Breast epithelium (tissue), 4 donors: Measurements from ENCODE around the gene KANK2. TPM values are rescaled to one million over a fixed set of nuclear protein-coding genes. Genes with fewer than 3 reads are reported as not detected.

Source experiments
- DNase-seq, 2 donors: peaks; one replicate each; pipeline ENCODE4 v3.0.0-alpha.2; 2019; ENCODE audit warnings: low spot score in 2 of 2
- H3K27ac ChIP-seq, 2 donors: fragments of 200-600 bp; sonication (generic) in 1 of 2; one replicate each; pipeline ENCODE4 v1.5.1; 2016 to 2019; ENCODE audit warnings: mild to moderate bottlenecking in 1 of 2
- H3K27me3 ChIP-seq, 2 donors: fragments of 200-600 bp; sonication (generic) in 1 of 2; one replicate each; pipeline versions ENCODE4 v1.5.1 to v1.6.0; 2017 to 2019; ENCODE audit warnings: control low read depth in 1 of 2, mild to moderate bottlenecking in 1 of 2
- H3K36me3 ChIP-seq: fragments of 200-600 bp; one replicate; pipeline ENCODE4 v1.5.1; 2019
- H3K4me1 ChIP-seq, 2 donors: fragments of 200-600 bp; sonication (generic); one replicate each; pipeline ENCODE4 v1.5.1; 2016 to 2019; ENCODE audit warnings: control low read depth in 1 of 2
- H3K4me3 ChIP-seq, 3 donors: fragments of 200-600 bp; sonication (generic); 1 replicate in 2 of 3; 2 replicates in 1 of 3; pipeline ENCODE4 v1.5.1; 2016 to 2019; ENCODE audit warnings: mild to moderate bottlenecking in 3 of 3, moderate library complexity in 2 of 3
- H3K9me3 ChIP-seq, 2 donors: fragments of 200-600 bp; sonication (generic) in 1 of 2; one replicate each; pipeline ENCODE4 v1.5.1; 2016 to 2019; ENCODE audit warnings: control low read depth in 1 of 2
- POLR2A ChIP-seq: fragments of 450-650 bp; IDR thresholded peaks from one replicate; pipeline ENCODE4 v1.6.1; 2016; ENCODE audit warnings: antibody characterized with exemption, mild to moderate bottlenecking, moderate library complexity
- POLR2AphosphoS5 ChIP-seq, 3 donors: sonication (generic); formaldehyde crosslinking; IDR thresholded peaks; one replicate each; pipeline ENCODE4 v1.6.1; 2017; ENCODE audit warnings: antibody characterized with exemption in 3 of 3
- intact Hi-C: fragments of 100-400 bp; cut with DNase I; formaldehyde crosslinking; loops from one replicate; pipeline ENCODE4 v1.15.1; 2023; ENCODE audit warnings: low total_unique reads
- total RNA-seq, 3 donors: library from RNA; depleted of rRNA; stranded (reverse); fragments of >200 nt; gene quantifications; one replicate each; pipeline ENCODE4 v1.1.0, GENCODE V29; 2016
- TF ChIP-seq, protein P1 (sequence below), 3 donors: fragments of 450-650 bp; IDR thresholded peaks; one replicate each; pipeline ENCODE4 v1.5.1; 2016 to 2017; ENCODE audit warnings: antibody characterized with exemption in 3 of 3, mild to moderate bottlenecking in 3 of 3, moderate library complexity in 3 of 3

KANK2 gene
- total RNA-seq, 3 donors from 2014 or later, result 142 to 477 (median 197) TPM

- DNase-seq, result no peak
- H3K4me3 ChIP-seq, result no peak overlapping the region
- no peaks in the 10 kb centered on the region for H3K4me1 ChIP-seq
- no peak for TF ChIP-seq POLR2A
- TF ChIP-seq, protein P1, sequence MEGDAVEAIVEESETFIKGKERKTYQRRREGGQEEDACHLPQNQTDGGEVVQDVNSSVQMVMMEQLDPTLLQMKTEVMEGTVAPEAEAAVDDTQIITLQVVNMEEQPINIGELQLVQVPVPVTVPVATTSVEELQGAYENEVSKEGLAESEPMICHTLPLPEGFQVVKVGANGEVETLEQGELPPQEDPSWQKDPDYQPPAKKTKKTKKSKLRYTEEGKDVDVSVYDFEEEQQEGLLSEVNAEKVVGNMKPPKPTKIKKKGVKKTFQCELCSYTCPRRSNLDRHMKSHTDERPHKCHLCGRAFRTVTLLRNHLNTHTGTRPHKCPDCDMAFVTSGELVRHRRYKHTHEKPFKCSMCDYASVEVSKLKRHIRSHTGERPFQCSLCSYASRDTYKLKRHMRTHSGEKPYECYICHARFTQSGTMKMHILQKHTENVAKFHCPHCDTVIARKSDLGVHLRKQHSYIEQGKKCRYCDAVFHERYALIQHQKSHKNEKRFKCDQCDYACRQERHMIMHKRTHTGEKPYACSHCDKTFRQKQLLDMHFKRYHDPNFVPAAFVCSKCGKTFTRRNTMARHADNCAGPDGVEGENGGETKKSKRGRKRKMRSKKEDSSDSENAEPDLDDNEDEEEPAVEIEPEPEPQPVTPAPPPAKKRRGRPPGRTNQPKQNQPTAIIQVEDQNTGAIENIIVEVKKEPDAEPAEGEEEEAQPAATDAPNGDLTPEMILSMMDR (IDR thresholded peaks at IDR 0.05), result peak in 1 of 3 donors; percentile 52
- H3K27ac ChIP-seq, result peak overlapping the region; percentile 88 to 90
- H3K27me3 ChIP-seq, result no peaks in the 10 kb centered on the region
- intact Hi-C loops, result loop anchor here (2.0 kb wide), 1 partner anchor 65 kb away; no protein-coding TSS in a partner anchor
- H3K9me3 ChIP-seq, result no peaks in the 10 kb centered on the region
- H3K36me3 ChIP-seq, result no peaks in the 10 kb centered on the region
Measured at GRCh38 chr19:11204076-11204602, 6.8 kb upstream of the KANK2 start.

DNA sequence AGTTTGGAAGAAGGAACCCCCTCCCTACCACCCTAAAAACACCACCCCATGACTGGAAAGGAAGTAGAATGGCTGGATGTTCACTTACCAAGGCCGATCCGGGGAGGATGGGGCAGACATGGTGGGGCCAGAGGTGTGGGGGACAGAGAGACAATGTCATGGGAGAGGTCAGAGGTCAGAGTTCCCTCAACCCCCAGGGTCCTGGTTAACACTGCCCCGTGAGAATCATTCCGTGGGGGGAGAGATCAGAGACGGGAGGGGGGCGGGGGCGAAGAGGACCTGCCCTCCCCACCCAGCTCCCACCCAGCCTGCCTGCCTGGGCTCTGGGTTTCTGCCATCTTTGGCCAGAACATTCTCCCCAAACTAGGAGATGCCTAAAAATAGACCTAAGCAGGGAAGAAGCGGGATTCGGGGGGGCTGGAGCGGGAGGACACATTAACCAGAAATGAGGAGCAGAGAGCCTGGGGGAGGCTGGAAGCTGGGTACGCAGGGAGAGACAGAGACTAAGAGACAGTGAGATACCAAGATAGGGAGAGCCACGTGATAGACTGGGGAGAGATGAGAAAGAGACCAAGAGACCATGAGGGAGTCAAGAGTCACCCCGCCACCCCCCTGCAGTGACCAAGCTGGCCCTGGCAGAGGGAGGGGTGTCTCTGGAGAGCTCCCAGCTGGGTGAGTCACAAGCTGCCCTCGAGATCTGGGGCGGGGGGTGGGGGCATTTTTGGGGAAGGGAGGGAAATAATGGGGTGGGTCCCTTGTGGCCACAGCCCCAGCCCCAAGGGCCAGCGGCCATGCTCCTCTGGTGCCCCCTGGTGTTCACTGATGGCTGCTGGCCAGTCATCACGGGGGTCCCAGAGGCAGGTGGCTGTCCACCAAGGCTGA is 6.1 kb upstream of the KANK2 start:
- TF ChIP-seq, protein P1 (IDR thresholded peaks at IDR 0.05), result peak in 2 of 3 donors; percentile 58 to 77
- TF ChIP-seq POLR2AphosphoS5 (IDR thresholded peaks at IDR 0.05) (peak in 2 of 3 donors; percentile 44 to 45), POLR2A (no peak)
- peaks cover 0 to 3% of the 10 kb centered on the region in 2 donors for H3K4me1 ChIP-seq
- peak overlapping the region; percentile 88 to 90 for H3K27ac ChIP-seq
- intact Hi-C loops, result loop anchor here (2.0 kb wide), 1 partner anchor 65 kb away; no protein-coding TSS in a partner anchor
- H3K9me3 ChIP-seq, result no peaks in the 10 kb centered on the region
- DNase-seq, result peak in 1 of 2 donors; percentile 81
- H3K4me3 ChIP-seq, result no peak overlapping the region
- H3K36me3 ChIP-seq, result no peaks in the 10 kb centered on the region
- H3K27me3 ChIP-seq, result no peaks in the 10 kb centered on the region

DNA sequence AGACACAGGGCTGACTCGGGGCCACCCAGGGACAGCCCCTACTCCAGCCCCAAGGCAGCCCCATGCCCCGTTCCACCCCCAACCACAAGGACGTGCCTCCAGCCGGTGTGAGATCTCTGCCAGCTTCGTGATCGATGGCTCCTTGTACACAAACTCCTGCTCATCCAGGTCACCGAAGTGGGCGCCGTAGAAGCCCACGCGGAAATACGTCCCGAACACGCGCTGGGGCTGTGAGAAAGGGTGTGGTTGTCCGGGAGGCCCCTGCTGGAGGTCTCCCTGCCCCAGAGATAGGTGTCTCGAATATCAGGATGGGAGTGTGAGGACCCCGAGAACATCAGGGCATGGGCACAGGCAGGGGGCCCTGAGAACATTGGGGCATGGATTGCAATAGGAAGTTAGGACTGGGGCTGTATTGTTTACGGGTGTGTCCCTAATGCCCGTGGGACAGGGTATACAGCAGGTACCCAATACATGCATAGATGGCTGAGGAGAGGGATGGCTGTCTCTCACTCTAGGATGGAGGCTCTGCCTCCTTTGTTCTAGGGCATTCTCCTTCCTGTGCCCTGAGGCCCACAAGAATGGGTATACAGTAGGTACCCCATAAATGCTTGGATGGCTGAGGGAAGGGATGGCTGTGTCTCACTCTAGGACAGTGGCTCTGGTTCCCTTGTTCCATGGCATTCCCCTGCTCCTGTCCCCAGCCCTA is 5.3 kb upstream of the KANK2 start:
- Histone ChIP-seq H3K9me3 (no peaks in the 10 kb centered on the region), H3K4me1 (peaks cover 0 to 3% of the 10 kb centered on the region in 2 donors), H3K36me3 (no peaks in the 10 kb centered on the region), H3K27ac (peak overlapping the region; percentile 88 to 90), H3K27me3 (no peaks in the 10 kb centered on the region), H3K4me3 (no peak overlapping the region)
- DNase-seq, result no peak
- TF ChIP-seq, protein P1 (IDR thresholded peaks at IDR 0.05), result no peak
- TF ChIP-seq POLR2A, result no peak
- TF ChIP-seq POLR2AphosphoS5 (IDR thresholded peaks at IDR 0.05), result no peak
- intact Hi-C loops, result no loop called here

DNA sequence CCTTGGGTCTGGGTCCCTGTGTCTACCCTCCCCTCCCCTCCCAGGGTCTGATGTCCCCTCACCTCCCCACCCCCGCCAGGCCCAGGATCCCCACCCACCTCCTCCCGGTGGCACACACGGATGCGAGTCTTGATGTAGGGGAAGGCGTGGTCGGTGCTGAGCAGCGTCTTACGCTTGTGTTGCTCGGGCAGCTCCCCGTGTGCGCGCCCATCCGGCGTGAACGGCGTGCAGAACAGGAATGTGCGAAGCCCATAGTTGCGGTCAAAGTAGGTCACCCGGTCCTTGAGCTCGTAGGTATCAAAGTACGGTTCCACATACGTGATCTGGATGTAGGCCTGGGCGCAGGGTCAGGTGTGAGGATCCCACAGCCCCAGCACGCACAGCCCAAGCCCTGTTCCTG is 4.4 kb upstream of the KANK2 start:
- Histone ChIP-seq H3K27ac (peak overlapping the region; percentile 19 to 88), H3K4me1 (peaks cover 0 to 3% of the 10 kb centered on the region in 2 donors), H3K9me3 (no peaks in the 10 kb centered on the region), H3K27me3 (no peaks in the 10 kb centered on the region), H3K4me3 (no peak overlapping the region), H3K36me3 (no peaks in the 10 kb centered on the region)
- intact Hi-C loops, result no loop called here
- DNase-seq, result no peak
- no peak for TF ChIP-seq POLR2A
- TF ChIP-seq, protein P1 (IDR thresholded peaks at IDR 0.05), result no peak
